ENCODE results near the gene CRABP2.
A peak's percentile ranks its signal among the peaks of the same experiment; 100 is the strongest.

The CRABP2 gene

GRCh38 chr1:156721131-156721530 is 15.7 kb upstream of the CRABP2 start:
- no peak overlapping the region for H3K4me3 Mint-ChIP-seq
- no peaks in the 10 kb centered on the region for H3K27me3 Mint-ChIP-seq (ENCODE audit: low read depth, poor library complexity)
- H3K4me1 Mint-ChIP-seq, result peaks cover 50% of the 10 kb centered on the region
- TF ChIP-seq CTCF (IDR thresholded peaks at IDR 0.05), result no peak
- DNase-seq, result no peak
- peak overlapping the region; percentile 99 for H3K27ac Mint-ChIP-seq
- no peaks in the 10 kb centered on the region for H3K9me3 Mint-ChIP-seq
- peaks cover 36% of the 10 kb centered on the region for H3K36me3 Mint-ChIP-seq (ENCODE audit: low read depth)

GRCh38 chr1:156717351-156717750 is 12.0 kb upstream of the CRABP2 start:
- no peaks in the 10 kb centered on the region for H3K27me3 Mint-ChIP-seq (ENCODE audit: low read depth, poor library complexity)
- no peak for TF ChIP-seq CTCF (IDR thresholded peaks at IDR 0.05)
- DNase-seq, result no peak
- no peaks in the 10 kb centered on the region for H3K9me3 Mint-ChIP-seq
- peaks cover 30% of the 10 kb centered on the region for H3K36me3 Mint-ChIP-seq (ENCODE audit: low read depth)
- H3K4me3 Mint-ChIP-seq, result no peak overlapping the region
- H3K4me1 Mint-ChIP-seq, result peaks cover 60% of the 10 kb centered on the region
- H3K27ac Mint-ChIP-seq, result no peak overlapping the region

- no peak for TF ChIP-seq CTCF (IDR thresholded peaks at IDR 0.05)
- Mint-ChIP-seq H3K4me3 (peak overlapping the region; percentile 18), H3K36me3 (ENCODE audit: low read depth) (peaks cover 25% of the 10 kb centered on the region), H3K9me3 (no peaks in the 10 kb centered on the region), H3K27ac (peak overlapping the region; percentile 74), H3K4me1 (peaks cover 70% of the 10 kb centered on the region), H3K27me3 (ENCODE audit: low read depth, poor library complexity) (no peaks in the 10 kb centered on the region)
- DNase-seq, result no peak
Observed at GRCh38 chr1:156714830-156715229, 9.4 kb upstream of the CRABP2 start.

GRCh38 chr1:156712626-156713025 is 7.2 kb upstream of the CRABP2 start:
- H3K36me3 Mint-ChIP-seq (ENCODE audit: low read depth), result peaks cover 25% of the 10 kb centered on the region
- H3K27me3 Mint-ChIP-seq (ENCODE audit: low read depth, poor library complexity), result peaks cover 3% of the 10 kb centered on the region
- no peaks in the 10 kb centered on the region for H3K9me3 Mint-ChIP-seq
- peak overlapping the region; percentile 50 for H3K4me3 Mint-ChIP-seq
- DNase-seq, result no peak
- peak overlapping the region; percentile 99 for H3K27ac Mint-ChIP-seq
- no peak for TF ChIP-seq CTCF (IDR thresholded peaks at IDR 0.05)
- H3K4me1 Mint-ChIP-seq, result peaks cover 84% of the 10 kb centered on the region

- DNase-seq, result no peak
- H3K27ac Mint-ChIP-seq, result peak overlapping the region; percentile 99
- no peak for TF ChIP-seq CTCF (IDR thresholded peaks at IDR 0.05)
- peaks cover 88% of the 10 kb centered on the region for H3K4me1 Mint-ChIP-seq
- H3K9me3 Mint-ChIP-seq, result no peaks in the 10 kb centered on the region
- H3K36me3 Mint-ChIP-seq (ENCODE audit: low read depth), result peaks cover 17% of the 10 kb centered on the region
- peaks cover 3% of the 10 kb centered on the region for H3K27me3 Mint-ChIP-seq (ENCODE audit: low read depth, poor library complexity)
- H3K4me3 Mint-ChIP-seq, result peak overlapping the region; percentile 62
Observed at GRCh38 chr1:156711011-156711817, 5.8 kb upstream of the CRABP2 start.
